Measurements from ENCODE around the gene CUBN. TPM values are rescaled to one million over a fixed set of nuclear protein-coding genes. Genes with fewer than 3 reads are reported as not detected.

CUBN gene
- total and polyA plus RNA-seq, 9 of the 15 experiments (the other 6 are each of a cell fraction or from before 2014, with no cell fraction given), result 0.04 to 0.33 (median 0.09) TPM

DNA sequence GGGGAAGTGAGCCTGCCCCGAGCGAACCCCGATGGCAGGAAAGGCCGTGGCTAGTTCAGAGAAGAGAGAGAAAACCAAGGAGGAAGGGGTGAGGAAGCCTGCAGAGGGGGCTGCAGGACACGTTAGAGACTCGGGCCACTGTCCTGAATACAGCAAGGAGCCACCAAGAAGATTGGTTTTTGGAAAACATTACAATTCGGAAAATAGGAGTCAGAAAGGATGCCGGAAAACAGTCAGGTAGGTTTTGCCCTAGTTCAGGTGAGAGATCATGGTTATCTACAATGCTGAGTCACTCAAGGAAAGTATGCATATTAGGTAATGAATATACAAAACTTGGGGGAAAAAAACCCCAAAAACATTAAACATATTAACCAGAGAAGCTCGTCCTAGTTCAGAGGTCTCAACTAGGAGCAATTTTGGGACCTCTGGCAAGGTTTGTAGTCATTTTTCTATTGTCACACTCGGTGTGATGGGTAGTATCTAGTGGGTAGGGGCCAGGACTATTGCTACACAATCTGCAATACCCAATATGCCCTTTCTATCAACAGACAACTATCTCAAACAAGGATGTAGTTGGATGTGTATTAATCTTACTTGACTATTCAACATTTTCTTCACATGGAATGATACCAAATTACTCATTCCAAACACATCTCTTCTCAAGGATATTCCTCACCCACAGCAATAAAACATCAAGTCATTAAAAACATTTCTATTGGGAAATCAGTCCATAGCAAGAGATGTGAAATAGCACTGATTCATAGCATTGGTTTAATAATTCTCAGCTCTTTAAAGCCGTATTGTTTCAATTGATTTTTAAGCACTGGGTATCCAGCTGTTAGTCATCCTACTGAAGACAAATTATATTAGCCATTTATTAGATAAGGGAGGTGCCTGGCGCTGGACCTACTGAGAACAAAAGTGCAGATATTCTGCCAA lies 238.0 kb downstream of the CUBN start (continued):
- peak; percentile 35; the same call in 1 of the 2 replicates for TF ChIP-seq ZBTB40 (IDR thresholded peaks at IDR 0.05)
- TF ChIP-seq ZBTB40 (CRISPR knock-in tag; IDR thresholded peaks at IDR 0.05), result no peak
- no peak for TF ChIP-seq HLTF (IDR thresholded peaks at IDR 0.05)
- no peak for TF ChIP-seq L3MBTL2 (IDR thresholded peaks at IDR 0.05)
- TF ChIP-seq, protein P1, sequence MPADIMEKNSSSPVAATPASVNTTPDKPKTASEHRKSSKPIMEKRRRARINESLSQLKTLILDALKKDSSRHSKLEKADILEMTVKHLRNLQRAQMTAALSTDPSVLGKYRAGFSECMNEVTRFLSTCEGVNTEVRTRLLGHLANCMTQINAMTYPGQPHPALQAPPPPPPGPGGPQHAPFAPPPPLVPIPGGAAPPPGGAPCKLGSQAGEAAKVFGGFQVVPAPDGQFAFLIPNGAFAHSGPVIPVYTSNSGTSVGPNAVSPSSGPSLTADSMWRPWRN (IDR thresholded peaks at IDR 0.05; ENCODE audit: low read depth), result no peak
- 0 out of 2 replicates have a peak, but pooled peaks have one; percentile 38 for TF ChIP-seq ZNF589 (CRISPR knock-in tag; IDR thresholded peaks at IDR 0.05; ENCODE audit: low read depth)
- TF ChIP-seq HINFP (tag; conservative IDR thresholded peaks at IDR 0.05; ENCODE audit: low read depth), result no peak
- TF ChIP-seq SMAD3 (CRISPR knock-in tag; conservative IDR thresholded peaks at IDR 0.05), result 0 out of 2 replicates have a peak, but pooled peaks have one; percentile 49
- no peak for TF ChIP-seq ZNF175 (CRISPR knock-in tag; IDR thresholded peaks at IDR 0.05; ENCODE audit: low read depth)
- TF ChIP-seq CREB1 (IDR thresholded peaks at IDR 0.05), result peak; percentile 68
- TF ChIP-seq CREB1 (CRISPR knock-in tag; IDR thresholded peaks at IDR 0.05), result no peak
- TF ChIP-seq FOXK1 (CRISPR knock-in tag; IDR thresholded peaks at IDR 0.05; ENCODE audit: borderline replicate concordance), result no peak; the same call in 1 of the 2 replicates
- TF ChIP-seq, protein P2, sequence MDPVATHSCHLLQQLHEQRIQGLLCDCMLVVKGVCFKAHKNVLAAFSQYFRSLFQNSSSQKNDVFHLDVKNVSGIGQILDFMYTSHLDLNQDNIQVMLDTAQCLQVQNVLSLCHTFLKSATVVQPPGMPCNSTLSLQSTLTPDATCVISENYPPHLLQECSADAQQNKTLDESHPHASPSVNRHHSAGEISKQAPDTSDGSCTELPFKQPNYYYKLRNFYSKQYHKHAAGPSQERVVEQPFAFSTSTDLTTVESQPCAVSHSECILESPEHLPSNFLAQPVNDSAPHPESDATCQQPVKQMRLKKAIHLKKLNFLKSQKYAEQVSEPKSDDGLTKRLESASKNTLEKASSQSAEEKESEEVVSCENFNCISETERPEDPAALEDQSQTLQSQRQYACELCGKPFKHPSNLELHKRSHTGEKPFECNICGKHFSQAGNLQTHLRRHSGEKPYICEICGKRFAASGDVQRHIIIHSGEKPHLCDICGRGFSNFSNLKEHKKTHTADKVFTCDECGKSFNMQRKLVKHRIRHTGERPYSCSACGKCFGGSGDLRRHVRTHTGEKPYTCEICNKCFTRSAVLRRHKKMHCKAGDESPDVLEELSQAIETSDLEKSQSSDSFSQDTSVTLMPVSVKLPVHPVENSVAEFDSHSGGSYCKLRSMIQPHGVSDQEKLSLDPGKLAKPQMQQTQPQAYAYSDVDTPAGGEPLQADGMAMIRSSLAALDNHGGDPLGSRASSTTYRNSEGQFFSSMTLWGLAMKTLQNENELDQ (CRISPR knock-in tag; IDR thresholded peaks at IDR 0.05; ENCODE audit: borderline replicate concordance), result no peak

All from K562 (cell line).